ENCODE data around the gene REEP6. TPM values are rescaled to one million over a fixed set of nuclear protein-coding genes. Genes with fewer than 3 reads are reported as not detected.
A peak's percentile ranks its signal among the peaks of the same experiment; 100 is the strongest.
"Not testable (repeated sequence)": the region's sequence is repeated elsewhere in the genome, so short reads cannot be mapped to it uniquely, and the experiment has no call there.

Gene REEP6
- total RNA-seq, 1 donor from 2014 or later = 7.4 TPM

DNA sequence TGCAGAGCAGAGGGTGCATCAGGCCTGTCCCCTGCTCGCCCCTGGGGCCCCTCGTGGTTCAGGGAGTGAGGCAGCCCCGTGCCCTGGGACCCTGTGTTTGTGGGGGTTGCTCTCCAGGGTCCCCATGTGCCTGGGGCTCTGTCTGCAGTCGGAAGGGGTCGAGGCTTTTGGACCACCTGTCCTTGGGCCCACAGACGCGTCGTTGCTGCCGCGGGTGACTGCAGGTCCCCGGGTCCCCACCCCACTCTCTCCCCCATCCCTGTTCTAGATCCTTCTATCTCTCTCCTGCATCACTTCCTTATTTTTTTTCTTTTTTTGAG, 2.7 kb upstream of the REEP6 start:
- no peak for DNase-seq (ENCODE audit: low spot score)

DNA sequence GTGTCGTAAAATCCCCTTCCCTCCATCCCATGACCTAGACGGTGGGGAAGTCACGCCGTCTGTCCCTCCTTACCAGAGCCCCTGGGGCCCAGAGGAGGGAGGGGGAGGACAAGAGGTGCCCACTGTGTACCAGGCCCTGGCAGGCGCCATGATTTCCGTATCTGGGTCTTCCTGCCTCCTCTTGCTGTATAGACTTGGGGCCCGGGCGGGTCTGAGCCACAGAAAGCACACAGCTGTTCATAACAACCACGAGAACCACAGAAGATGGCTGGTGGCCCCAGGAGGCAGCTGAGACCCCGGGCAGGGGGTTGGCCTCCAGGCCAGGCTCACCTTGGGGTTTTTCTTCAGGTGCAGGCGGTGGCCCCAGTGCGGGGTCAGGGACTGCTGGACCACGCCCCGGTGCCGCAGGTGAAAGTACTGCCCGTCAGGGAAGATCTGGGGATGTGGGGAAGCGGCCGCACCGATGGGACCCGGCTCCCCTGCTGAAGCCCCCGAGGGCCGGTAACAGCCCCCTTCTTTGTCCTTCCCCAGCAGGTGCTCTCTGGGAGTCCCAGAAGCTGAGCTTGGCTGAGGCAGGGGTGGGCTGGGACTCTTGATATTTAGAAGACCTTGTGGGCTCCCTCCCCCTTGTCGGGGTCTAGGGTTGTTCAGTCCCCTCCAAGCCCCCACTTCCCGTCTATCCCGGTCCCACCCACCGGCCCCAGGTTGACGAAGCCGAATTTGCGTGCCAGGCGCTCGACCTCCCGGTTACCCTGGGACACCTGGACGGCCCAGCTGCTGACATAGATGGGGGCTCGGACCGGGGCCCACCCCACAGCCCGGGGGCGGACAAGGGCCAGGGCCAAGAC, 1.3 kb upstream of the REEP6 start:
- DNase-seq (ENCODE audit: low spot score) = no peak

DNA sequence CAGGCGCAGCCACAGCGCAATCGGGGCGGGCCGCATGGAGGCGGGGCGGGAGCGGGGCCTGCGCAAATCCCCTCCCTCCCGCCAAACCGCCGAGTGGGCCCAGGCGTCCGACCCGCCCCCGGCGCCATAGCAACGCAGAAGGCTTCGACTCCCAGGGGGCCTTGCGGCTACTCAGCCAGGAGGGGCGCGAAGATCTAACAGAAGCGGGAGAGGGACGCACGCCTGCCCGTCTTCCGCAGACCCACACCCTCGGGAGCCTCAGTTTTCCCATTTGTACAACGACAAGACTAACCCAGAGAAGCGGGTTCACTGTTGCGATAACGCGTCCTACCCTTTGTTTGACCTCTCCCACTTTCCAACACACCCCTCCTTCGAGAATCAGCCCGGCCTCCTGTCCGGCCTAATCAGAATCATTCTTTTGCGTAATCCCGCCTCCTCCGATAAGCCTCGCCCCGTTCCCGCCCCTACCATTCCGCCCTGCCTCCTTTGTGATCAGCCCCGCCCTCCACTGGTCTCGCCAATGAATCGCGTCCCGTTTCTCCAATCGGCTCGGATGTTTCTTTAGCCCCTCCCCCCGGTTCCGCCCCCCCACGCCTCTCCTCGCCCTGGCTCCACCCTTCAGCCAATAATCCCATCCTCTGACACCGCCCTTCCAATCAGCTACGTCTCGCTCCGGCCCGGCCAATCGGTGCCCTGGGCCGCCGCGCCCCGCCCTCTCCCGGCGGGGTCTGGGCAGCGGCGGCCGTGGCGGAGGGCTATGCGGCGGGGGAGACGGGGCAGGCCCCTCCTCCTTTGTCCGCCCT, 469 bp upstream of the REEP6 start, which contains the start of gene PCSK4:
Gene PCSK4, minus strand, starts transcription at position 40 of the 803 bp plus-strand sequence. Its CDS starts 4 bp downstream, at position 36.
- DNase-seq (ENCODE audit: low spot score) = peak; percentile 99

DNA sequence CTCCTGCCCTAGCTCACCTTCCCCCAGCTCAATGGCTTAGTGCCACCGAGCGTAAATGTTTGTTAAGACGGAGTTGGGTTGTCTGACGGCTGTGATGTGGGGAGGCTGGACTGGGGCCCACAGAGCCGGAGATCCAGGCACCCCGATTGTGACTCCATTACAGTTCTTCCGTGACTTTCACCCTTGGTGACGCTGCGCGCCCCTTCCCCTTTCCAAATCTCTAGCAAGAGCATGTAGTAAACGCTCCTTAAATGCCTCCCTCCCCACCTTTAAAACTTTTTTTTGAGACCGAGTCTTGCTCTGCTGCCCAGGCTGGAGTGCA, 829 bp downstream of the REEP6 start:
- DNase-seq (ENCODE audit: low spot score) = no peak

DNA sequence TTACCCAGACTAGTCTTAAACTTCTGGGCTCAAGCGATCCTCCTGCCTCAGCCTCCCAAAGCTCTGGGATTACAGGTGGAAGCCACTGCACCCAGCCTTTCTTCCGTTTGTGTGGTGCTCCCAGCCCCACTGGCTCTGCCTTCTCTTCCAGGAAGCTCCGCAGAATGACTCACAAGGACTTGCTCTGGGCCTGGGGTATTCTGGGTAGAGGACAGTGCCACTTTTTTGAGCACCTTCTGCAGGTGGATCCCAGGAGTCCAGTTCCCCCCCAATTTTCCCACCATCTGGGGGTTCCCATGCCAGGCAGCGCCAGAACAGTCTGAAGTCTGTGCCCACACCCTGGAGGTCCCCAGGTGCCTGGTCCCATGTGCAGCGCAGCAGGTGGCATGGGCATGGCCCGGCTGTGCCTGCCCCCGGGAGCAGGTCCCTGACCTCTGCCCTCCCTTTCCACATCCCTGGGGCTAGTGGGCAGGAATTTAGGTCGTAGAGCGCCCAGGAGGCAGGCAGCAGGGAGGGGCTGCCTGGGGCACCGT, 1.6 kb downstream of the REEP6 start:
- DNase-seq (ENCODE audit: low spot score) = no peak

DNA sequence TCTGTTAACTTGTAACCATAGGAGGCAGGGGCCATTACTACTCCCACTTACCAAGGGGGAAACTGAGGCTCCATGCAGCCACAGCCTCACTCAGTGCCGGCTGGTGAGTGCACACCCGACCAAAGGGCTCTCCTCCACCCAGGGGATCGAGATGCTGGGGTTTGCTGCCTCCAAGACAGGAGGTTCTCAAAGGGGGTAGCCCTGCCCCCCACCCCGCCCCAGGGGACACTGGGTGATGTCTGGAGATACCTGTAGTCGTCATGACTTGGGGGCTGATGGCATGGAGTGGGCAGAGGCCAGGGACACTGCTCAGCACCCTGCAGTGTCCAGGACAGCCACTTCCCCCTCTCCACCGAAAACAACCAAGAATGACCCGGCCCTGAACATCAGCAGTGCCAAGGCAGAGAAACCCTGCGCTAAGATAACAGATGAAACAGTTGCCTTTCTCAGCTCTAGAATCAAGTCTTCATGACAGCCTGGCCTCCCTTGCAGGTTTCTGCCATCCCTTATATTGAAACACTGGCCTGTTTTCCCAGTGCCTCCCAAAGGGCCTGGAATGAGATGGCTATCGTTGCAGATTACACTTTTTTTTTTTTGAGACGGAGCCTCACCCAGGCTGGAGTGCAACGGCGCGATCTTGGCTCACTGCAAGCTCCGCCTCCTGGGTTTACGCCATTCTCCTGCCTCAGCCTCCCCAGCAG, 3.3 kb downstream of the REEP6 start:
- no peak for DNase-seq (ENCODE audit: low spot score)

DNA sequence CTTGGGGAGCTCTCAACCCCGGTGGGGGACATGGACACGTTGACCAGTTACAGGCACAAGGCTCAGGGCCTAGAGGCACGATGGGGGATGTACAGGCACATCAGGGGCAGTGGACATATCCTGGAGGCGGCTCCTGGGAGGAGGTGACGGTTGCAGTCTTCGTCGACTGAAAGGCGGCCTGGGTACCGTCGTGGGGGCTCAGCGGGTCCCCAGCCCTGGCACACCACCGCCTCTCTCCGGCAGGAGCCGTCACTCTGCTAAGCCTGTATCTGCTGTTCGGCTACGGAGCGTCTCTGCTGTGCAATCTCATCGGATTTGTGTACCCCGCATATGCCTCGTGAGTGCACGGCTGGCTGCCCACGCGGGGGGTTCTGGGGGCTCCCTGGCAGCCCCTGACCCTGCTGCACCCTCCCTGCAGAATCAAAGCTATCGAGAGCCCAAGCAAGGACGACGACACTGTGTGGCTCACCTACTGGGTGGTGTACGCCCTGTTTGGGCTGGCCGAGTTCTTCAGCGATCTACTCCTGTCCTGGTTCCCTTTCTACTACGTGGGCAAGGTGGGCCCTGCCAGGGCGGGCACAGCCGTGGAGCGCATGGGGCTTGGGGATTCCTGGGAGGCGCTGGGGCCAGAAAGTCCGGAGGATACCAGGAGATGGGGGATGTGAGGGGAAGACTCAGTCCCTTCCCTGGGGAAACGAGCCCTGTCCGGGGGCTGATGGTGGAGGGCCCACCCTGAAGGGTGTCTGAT, 4.2 kb downstream of the REEP6 start:
- DNase-seq (ENCODE audit: low spot score) = no peak

DNA sequence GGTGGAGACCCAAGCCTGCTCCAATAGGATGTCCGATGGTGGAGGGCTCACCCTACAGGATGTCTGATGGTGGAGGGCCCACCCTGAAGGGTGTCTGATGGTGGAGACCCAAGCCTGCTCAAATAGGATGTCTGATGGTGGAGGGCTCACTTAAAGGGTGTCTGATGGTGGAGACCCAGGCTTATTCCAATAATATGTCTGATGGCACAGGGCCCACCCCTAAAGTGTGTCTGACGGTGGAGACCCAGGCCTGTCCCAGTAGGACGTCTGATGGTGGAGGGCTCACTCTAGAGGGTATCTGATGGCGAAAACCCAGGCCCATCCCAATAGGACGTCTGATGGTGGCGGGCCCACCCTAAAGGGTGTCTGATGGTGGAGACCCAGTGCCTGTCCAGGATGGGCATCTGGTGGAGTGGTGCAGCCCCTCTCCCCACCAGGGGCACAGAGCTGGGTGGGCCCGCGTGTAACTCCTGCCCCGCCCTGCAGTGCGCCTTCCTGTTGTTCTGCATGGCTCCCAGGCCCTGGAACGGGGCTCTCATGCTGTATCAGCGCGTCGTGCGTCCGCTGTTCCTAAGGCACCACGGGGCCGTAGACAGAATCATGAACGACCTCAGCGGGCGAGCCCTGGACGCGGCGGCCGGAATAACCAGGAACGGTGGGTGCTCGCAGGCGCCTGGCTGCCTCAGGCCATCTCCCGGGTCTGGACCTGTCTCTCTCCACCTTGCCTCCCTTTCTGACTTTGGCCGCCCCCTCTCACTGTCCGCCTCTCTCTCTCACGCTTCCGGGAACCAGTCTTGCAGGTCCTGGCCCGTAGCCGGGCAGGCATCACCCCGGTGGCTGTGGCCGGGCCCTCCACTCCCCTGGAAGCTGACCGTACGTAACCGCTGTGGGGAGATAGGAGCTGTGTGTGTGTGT, 5.1 kb downstream of the REEP6 start:
- no peak for DNase-seq (ENCODE audit: low spot score)

DNA sequence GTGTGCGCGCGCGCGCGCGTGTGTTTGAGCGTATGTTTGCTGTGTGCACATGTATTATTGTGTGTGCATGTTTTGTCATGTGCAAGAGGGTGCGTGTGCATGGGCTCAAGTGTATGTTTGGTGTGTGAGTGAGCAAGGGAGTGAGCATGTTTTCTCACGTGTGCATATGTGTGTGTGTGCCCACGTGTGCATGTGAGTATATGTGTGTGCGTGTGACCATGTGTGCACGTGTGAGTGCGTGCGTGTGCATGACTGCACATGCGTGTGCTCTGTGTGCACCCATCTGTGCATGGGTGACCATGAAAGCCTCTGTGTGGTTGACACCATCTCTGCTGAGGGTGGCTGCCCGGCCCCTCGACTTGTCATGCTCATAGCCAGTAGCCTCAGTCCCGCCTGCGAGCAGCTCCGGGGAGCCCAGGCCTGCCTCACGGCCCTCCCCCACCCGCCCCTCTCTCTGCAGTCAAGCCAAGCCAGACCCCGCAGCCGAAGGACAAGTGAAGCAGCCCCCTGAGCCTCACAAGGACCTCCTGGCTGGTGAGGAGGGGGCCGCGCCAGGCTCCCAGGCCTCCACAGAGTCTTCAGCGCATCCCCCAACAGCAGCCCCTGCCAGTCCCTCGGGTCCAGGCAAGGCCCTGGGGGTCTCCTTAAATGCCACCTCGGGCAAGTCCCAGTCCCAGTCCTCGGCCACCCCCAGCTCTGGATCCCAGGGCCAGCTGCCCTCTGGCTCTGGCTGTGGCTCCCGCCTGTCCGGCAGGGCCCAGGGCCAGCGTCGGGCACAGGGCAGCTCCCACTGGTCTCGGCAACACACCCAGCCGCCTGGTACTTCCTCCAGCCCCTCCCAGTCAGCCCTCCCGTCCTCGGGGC, 6.0 kb downstream of the REEP6 start:
- DNase-seq (ENCODE audit: low spot score) = no peak

DNA sequence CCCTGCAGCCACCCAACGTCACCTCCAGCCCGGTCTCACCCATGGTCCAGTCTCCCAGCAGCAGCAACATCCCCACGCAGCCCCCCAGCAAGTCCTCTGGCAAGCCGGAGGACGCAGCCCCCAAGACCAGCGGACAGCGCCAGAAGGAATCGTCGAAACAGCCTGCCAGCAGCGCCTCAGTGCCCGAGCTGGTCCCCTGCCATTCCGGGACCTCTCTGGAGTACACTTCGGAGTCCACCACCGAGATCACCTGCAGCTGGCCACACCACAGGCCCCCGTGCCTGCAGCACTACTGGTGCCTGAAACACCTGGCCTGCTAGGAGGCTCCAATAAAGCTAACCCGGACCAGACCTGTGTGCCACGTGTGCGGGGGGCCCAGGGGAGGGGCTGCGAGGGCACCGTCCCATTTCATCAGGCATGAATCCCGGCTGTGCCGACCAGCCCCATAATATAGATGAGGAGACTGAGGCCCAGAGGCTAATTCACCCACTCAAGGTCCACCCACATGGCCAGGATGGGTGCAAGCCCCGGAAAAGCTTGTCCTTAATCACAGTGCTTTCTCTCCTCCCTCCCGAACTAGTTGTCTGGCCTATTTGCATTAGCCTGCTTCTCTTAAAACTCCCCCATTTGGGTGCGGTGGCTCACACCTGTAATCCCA, 6.7 kb downstream of the REEP6 start:
- no peak for DNase-seq (ENCODE audit: low spot score)

DNA sequence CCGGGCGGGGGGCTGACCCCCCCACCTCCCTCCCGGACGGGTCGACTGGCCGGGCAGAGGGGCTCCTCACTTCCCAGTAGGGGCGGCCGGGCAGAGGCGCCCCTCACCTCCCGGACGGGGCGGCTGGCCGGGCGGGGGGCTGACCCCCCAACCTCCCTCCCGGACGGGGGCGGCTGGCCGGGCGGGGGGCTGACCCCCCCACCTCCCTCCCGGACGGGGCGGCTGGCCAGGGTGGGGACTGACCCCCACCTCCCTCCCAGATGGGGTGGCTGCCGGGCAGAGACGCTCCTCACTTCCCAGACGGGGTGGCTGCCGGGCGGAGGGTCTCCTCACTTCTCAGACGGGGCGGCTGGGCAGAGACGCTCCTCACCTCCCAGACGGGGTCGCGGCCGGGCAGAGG, 8.2 kb downstream of the REEP6 start:
- not testable (repeated sequence) for DNase-seq (ENCODE audit: low spot score)

DNA sequence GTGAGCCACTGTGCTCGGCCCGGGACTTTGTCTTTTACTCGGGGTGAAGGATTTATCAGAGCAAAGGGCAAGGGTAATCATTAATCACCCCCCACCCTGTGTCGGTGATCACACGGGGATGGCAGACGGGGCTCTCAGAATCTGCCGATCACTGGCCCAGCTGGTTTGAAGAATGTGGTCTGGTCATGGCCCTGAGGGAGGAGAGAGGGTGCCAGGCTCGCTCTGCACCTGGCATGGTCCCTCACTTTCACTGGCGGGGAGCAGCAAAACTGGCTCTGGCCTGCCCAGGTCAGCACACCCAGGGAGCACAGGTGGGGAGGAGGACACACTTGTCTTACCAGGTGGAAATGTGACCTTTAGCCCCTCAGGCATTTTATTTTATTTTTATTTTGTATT, 10.2 kb downstream of the REEP6 start:
- no peak for DNase-seq (ENCODE audit: low spot score)

DNA sequence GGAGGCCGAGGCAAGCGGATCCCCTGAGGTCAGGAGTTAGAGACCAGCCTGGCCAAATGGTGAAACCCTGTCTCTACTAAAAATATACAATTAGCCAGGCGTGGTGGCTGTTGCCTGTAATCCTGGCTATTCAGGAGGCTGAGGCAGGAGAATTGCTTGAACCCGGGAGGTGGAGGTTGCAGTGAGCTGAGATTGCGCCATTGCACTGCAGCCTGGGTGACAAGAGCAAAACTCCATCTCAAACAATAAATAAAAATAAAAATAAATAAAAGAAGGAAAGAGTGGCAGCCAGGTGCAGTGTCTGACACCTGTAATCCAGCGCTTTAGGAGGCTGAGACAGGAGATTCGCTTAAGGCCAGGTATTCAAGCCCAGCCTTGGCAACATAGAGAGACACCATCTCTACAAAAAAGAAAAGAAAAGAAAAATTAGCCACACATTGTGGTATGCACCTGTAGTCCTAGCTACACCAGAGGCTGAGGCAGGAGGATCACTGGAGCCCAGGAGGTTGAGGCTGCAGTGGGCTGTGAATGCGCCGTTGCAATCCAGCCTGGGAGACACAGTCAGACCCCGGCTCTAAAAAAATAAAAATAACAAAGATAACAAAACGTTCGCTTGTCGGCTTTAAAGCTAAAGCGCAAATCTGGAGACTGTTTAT, 11.6 kb downstream of the REEP6 start:
- DNase-seq (ENCODE audit: low spot score) = no peak

DNA sequence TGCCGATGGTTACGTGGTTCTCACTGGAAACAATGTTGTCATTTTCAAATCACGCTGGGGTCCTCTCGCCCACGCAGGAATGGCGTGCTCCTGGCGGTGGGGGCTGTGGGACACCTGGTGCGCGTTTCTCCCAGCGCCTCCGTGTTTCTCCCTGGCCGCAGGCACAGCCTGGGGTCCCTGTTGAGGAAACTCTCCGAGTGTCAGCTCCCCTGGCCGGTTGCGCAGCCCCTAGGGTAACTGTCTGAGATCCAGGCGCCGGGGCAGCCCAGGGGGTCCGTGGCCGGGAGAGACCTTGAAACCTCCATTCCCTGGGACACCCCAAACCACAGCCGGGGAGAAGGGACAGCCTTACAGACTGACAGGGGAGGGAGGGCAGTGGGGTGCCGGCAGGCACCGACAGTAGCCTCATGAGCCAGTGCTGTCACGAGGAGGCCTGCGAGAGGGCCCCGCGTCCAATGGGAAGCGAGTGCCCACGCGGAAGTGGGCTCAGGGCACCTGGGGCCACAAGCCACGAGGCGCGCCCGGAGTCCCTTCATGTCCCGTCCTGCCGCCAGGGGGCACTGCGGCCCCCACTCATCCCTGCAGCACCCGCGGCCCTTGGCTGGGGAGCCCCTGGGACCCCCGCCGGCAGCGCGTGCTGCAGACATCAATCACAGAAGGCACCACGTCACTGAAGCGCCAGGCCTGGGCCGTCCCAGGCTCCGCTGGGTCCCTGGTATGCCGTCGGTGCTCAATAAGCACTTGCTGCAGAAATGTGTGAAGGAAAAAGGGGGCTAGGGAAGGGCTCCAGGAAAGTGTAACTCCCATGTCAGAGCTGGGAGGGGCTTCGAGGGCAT, 12.3 kb downstream of the REEP6 start:
- no peak for DNase-seq (ENCODE audit: low spot score)

DNA sequence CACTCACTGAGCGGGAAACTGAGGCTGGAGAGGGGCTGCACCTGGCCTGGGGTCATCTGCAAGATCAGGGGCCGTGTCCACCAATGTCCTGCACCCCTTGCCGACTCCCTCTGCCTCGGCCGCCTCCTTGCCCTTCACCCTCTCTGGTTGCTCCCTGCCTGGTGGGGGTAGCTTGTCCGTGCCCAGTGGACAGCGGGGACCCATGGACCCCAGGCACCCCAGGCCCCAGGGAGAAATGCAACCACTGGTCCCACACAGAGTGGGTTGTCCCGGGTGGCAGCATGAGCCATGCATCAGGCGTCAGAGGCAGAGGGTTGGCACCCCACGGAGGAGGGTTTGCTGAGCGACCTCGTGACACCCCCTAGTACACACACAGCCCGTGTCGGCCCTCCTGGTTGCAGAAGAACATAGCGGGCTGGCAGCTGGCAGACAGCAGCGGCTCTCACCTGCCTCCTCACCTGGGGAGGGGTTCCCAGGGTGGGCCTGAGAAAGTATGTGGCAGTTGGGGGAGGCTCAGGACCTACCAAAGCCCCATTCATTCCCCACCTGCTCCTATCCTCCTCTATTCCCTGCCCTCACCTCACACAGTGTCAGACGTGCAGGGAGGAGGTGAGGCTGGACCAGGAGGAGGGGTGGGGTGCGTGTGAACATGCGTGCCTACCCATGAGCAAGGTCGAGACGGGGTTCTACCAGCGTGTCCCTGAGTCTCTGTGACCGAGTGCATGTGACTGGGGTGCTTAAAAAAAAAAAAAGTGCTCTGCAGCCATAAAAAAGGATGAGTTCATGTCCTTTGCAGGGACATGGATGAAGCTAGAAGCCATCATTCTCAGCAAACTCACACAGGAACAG, 13.2 kb downstream of the REEP6 start:
- DNase-seq (ENCODE audit: low spot score) = no peak

DNA sequence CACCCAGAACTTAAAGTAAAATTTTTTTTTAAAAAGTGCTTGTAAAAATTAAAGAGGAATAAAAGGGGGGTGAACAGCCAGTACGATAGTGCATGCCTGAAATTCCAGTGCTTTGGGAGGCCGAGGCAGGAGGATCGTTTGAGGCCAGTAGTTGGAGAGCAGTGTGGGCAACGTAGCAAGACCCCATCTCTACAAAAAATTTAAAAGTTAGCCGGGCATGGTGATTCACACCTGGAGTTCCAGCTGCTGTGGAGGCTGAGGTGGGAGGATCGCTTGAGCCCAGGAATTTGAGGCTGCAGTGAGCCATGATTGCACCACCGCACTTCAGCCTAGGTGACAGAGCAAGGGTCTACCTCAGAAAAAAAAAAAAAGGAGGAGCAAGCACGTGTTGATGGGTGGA, 14.0 kb downstream of the REEP6 start:
- no peak for DNase-seq (ENCODE audit: low spot score)

Measured in mesenteric fat pad (tissue), 1 donor.